SK-N-SH treated with all-trans-retinoic acid at 6 μM for 48 hours (cell line): Measurements from ENCODE around the gene LUC7L.

Source experiments
- PATZ1 ChIP-seq: fragments of 250-450 bp; sonication (Bioruptor Pico); IDR thresholded peaks from 2 replicates; pipeline ENCODE4 v1.8.0; 2020; ENCODE audit warnings: mild to moderate bottlenecking, moderate library complexity, borderline replicate concordance
- RARB ChIP-seq: fragments of 250-450 bp; sonication (Bioruptor Pico); IDR thresholded peaks from 2 replicates; pipeline ENCODE4 v1.8.0; 2021; ENCODE audit warnings: mild to moderate bottlenecking, moderate library complexity
- TOX ChIP-seq: fragments of 250-450 bp; sonication (Bioruptor Pico); IDR thresholded peaks from 2 replicates; pipeline ENCODE4 v1.8.0; 2021; ENCODE audit warnings: mild to moderate bottlenecking, moderate library complexity, borderline replicate concordance
- TSHZ2 ChIP-seq: fragments of 250-450 bp; sonication (Bioruptor Pico); IDR thresholded peaks from 2 replicates; pipeline ENCODE4 v1.5.0; 2020; ENCODE audit warnings: mild to moderate bottlenecking, moderate library complexity
- TF ChIP-seq, protein P1 (sequence below): fragments of 250-450 bp; sonication (Bioruptor Pico); IDR thresholded peaks from 2 replicates; pipeline ENCODE4 v1.5.1; 2020; ENCODE audit warnings: low read depth, mild to moderate bottlenecking, moderate library complexity

DNA sequence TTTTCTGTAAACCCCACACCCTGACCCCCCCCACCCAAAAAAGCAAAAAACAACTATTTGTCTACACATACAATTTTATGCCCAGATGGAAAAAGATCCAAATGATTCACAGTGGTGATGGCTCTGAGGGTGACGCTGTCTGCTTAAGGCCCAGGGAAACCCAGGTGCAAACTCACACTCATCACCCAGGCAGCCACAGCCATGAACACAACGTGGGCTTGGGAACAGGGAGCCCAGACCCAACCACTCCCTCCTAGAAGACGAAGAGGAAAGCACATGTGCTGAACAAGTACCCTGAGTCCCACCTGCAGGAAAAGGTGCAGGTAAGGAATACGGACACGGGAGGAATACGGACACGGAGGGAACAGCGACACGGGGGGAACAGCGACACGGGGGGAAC, 43.6 kb downstream of the LUC7L start:
- TF ChIP-seq PATZ1 (CRISPR knock-in tag) (no peak), TOX (CRISPR knock-in tag) (no peak), RARB (CRISPR knock-in tag) (no peak), TSHZ2 (no peak)
- TF ChIP-seq, protein P1, sequence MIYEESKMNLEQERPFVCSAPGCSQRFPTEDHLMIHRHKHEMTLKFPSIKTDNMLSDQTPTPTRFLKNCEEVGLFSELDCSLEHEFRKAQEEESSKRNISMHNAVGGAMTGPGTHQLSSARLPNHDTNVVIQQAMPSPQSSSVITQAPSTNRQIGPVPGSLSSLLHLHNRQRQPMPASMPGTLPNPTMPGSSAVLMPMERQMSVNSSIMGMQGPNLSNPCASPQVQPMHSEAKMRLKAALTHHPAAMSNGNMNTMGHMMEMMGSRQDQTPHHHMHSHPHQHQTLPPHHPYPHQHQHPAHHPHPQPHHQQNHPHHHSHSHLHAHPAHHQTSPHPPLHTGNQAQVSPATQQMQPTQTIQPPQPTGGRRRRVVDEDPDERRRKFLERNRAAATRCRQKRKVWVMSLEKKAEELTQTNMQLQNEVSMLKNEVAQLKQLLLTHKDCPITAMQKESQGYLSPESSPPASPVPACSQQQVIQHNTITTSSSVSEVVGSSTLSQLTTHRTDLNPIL: no peak
